ENCODE data around the gene CEP135.

- TF ChIP-seq EZH2 (optimal IDR thresholded peaks at IDR 0.05; ENCODE audit: low read depth, low read length), result no peak
- TF ChIP-seq CTCF (IDR thresholded peaks at IDR 0.05; ENCODE audit: low read length), result no peak
Measured at GRCh38 chr4:56082829-56083228, 134.1 kb downstream of the CEP135 start.
